Fibroblast of pulmonary artery (primary cell): ENCODE results near the gene BOD1.

Source experiments
- DNase-seq: peaks from one replicate; pipeline ENCODE4 v3.0.0-alpha.2; 2010; ENCODE audit warnings: low read depth
- H3K4me3 ChIP-seq: replicated peaks from 2 replicates; pipeline ENCODE4 v1.5.1; 2011; ENCODE audit warnings: low read depth, mild to moderate bottlenecking, control low read depth, low read length, moderate library complexity
- CTCF ChIP-seq: IDR thresholded peaks from 2 replicates; pipeline ENCODE4 v1.5.1; 2011; ENCODE audit warnings: mild to moderate bottlenecking, control low read depth, low read length, inconsistent platforms; ENCODE audit errors: missing control alignments

The BOD1 gene

DNA sequence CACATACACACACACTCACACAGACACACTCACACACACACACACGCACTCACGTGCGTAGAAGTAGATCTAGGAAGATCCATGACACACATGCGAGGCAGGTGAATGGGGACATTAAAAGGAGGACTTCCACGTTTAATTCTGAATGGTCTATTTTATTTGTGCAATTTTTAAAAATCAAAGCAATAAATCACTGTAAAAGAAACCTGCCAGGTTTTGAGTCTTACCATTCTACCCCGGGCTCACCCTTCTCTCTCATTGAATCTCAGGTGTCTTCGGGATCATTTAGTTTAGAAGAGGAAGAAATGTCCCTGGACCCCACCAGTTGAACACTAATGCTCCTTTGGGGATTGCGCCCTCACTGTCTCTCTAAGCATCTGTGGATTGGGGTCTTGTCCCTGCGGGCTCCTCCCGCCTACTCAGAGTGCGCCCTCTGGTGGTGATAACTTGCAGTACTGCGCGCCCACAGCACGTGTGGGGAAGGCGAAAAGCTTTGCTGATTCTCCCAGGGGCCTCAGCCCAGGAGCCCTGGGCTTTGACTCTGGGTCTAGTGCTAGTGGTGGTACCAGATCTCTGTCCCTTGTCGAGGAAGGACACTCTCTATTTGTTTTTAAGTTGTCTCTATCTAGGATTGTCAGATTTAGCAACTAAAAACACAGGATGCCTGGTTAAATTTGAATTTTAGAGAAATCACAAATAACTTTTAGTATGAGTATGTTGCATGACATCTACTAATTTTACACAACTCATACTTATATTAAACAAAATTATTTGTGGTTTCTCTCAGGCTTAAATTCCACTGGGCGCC lies 34.8 kb downstream of the BOD1 start:
- peak; percentile 52 for DNase-seq
- peak; percentile 78 for TF ChIP-seq CTCF
- no peak overlapping the region for H3K4me3 ChIP-seq

DNA sequence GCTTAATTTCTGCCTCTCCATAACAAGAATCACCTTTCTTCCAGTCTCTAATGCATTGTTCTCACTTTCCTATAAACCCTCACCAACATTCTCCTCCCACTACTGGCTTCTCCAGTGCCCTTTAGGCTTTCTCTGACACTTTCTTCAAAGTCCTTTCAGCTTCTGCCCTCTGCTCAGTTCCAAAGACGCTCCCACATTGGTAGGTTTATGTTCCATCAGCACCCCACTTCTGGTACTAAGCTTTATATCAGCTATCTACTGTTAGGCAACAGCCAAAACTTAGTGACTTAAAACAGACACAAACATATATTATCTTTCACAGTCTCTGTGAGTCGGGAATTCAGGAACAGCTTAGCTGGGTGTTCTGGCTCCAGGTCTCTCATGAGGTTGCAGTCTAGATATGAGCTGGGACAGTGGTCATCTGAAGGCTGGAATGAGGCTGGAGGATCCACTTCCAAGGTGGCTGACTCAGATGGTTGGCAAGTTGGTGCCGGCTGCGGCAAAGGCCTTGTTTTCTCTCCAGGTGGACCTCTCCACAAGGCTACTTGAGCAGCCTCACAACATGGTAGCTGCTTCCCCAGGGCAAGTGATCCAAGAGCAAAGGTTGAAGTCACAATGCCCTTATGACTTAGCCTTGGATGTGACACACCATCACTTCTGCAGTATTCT lies 37.4 kb downstream of the BOD1 start:
- TF ChIP-seq CTCF, result no peak
- no peak overlapping the region for H3K4me3 ChIP-seq
- no peak for DNase-seq

DNA sequence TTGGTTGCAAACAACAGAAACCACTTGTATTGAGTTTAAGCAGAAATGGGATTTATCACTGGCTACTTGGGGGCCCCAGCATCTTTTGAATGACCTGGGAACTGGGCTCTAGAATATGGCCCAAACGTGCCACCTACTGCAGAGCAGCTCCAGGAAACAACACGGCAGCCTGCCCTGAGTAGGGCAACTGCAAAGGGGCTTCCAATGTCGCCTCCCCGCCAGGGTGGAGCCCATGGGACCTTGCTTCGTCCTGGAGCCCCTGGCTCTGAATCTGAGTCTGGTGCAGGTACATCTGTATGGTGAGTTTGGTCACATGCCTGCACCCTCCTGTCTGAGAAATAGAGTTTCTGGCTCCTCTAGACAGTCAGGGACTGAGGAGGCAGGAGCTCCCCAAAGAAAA lies 38.6 kb downstream of the BOD1 start:
- no peak for DNase-seq
- H3K4me3 ChIP-seq, result no peak overlapping the region
- no peak for TF ChIP-seq CTCF

DNA sequence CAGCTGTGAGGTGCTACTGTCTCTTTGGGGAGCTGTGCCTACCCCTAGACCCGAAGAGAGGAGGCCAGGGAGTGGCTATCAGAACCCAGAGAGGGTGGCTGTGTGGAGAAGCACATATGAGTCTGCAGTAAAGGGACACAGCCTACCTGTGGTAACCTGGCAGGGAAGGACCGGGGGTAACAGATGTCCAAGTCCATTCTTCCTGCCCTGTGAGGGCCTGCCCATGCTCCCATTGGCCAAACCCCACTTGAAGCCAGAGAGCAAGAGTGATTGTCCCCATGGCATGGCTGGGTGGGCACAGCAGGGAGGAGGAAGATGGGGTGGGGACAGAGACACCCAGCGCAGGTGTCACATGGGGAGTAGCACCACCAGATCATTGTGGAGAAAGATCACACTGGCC lies 39.3 kb downstream of the BOD1 start:
- DNase-seq, result no peak
- no peak for TF ChIP-seq CTCF
- H3K4me3 ChIP-seq, result no peak overlapping the region

DNA sequence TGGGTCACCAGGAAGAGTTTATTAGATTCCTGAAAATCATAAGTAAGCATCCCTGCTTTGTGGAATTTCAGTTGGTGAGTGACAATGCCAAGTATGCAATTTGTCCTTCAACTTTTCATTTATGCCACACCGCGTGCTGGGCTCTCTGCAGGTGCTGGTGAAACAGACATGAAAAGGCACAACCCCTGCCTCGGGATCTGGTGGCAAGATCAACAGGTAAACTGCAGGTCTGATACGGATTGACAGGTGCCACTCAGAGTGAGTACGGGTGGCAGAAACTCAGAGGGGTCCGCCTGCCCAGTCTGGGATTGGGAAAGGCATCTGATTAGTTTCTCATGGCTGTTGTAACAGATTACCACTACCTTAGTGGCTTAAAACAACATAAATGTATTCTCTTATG lies 40.5 kb downstream of the BOD1 start:
- no peak for TF ChIP-seq CTCF
- no peak overlapping the region for H3K4me3 ChIP-seq
- no peak for DNase-seq

- TF ChIP-seq CTCF, result no peak
- no peak overlapping the region for H3K4me3 ChIP-seq
- DNase-seq, result no peak
These were observed 41.5 kb downstream of the BOD1 start for GRCh38 chr5:173574983-173575382.
